HG03469 (cell line): ENCODE results near the gene HMGXB4.

Experiments used
- ATAC-seq: cut with Tn5 transposase; IDR thresholded peaks from one replicate; pipeline ENCODE4 v1.9.1; 2021; ENCODE audit warnings: mild to moderate bottlenecking, moderate library complexity, moderate number of reproducible peaks; ENCODE audit not compliant: unreplicated experiment

Gene HMGXB4

DNA sequence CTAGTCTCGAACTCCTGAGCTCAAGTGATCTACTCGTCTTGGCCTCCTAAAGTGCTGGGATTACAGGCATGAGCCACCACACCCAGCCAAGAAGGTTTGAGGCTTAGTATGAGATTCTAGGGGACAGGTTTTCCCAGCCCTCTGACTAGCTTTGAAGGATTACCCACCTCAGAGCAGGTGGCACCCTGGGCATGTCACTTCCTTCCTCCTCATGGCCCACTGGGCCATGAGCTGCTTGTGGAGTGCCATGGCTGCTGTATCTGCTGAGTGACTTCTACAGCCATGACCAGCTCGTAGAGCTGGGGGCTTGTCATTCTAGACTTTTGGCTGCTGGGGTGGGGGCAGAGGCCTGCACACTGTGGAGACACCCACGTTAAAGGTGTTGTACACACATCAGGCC is 67.5 kb downstream of the HMGXB4 start:
- no peak for ATAC-seq

DNA sequence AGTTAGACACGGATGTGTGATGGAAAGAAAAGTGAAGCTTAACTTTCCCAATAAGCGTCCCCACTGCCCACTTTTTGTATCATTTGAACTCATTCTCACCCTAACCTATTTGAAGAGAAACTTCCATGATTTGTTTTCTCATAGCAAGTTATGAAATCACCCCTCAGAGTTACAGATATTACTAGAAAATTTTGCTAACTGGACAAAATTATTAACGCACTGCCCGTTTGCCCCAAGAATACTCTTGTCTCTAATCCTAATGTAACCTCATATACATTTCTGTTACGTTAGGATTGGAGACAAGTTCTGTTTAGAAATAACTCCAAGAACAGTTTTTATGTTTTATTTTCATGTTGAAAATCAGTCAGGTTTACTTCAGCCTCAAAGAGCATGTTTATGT is 67.9 kb downstream of the HMGXB4 start:
- ATAC-seq = no peak

GRCh38 chr22:35326854-35327562 is 69.7 kb downstream of the HMGXB4 start:
- ATAC-seq = no peak

GRCh38 chr22:35327690-35328471 is 70.6 kb downstream of the HMGXB4 start:
- no peak for ATAC-seq

GRCh38 chr22:35328472-35328885 is 71.2 kb downstream of the HMGXB4 start:
- ATAC-seq = no peak

GRCh38 chr22:35329114-35329847 is 72.0 kb downstream of the HMGXB4 start:
- no peak for ATAC-seq

DNA sequence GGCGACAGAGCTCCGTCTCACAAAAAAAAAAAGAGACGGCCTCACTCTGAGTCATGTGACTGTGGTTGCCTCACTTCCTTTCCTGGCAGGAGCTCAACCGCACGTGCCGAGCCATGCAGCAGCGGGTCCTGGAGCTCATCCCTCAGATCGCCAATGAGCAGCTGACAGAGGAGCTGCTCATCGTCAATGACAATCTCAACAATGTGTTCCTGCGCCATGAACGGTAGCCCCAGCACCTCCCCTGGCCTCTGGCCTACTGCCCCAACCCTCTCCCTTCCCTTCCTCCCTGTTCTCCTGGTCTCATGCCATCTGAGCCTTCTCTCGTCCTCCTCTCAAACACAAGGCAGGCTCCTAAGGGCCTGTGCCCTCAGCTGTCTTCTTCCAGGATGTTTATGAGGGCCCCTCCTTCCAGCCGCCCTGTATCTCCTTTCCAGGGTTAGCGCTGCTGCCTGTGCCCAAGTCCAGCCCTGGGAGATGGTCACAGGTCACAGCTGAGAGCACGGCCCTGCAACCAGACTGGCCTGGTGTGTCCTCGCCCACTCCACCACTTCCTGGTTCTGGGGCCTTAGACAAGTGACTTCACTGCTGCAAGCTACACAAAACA is 73.1 kb downstream of the HMGXB4 start:
- ATAC-seq = no peak

DNA sequence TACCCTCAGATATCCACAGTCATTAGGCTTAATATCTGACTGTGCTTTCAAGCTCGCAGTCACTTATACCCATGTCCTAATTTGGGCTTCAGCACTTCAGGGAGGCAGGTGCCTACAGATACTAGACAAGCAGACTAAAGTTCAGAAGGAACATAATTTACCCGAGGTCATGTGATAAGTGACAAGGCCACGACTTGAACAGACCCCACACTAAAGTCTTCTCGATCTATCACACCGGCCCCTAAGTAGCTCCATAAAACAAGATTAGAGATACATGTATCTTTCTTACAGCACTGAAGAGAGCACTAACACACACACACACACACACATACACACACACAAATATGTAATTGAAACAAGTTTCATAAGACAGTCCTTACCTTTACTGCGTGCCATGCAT is 75.0 kb downstream of the HMGXB4 start:
- no peak for ATAC-seq

GRCh38 chr22:35333220-35333619 is 75.9 kb downstream of the HMGXB4 start:
- no peak for ATAC-seq

DNA sequence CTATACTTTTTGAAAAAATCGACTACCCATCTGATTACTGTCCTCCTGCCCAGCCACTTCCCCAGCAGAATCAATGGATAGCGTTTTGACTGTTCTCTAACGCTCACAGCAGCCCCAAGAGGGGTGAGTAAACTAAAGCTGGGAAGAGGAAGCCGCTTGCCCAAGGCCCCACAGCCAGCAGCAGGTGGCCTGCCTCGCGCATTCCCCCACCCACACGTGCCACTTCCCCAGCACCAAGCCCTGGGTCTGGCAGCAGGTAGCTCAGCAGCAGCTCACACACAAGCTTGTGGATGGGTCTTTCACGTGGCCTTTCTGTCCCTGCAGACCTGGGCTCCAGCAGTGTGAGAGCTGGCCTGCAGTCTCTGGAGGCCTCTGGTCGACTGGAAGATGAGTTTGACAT is 76.7 kb downstream of the HMGXB4 start:
- no peak for ATAC-seq

- ATAC-seq = no peak
Observed at GRCh38 chr22:35335468-35335867, 78.2 kb downstream of the HMGXB4 start.

DNA sequence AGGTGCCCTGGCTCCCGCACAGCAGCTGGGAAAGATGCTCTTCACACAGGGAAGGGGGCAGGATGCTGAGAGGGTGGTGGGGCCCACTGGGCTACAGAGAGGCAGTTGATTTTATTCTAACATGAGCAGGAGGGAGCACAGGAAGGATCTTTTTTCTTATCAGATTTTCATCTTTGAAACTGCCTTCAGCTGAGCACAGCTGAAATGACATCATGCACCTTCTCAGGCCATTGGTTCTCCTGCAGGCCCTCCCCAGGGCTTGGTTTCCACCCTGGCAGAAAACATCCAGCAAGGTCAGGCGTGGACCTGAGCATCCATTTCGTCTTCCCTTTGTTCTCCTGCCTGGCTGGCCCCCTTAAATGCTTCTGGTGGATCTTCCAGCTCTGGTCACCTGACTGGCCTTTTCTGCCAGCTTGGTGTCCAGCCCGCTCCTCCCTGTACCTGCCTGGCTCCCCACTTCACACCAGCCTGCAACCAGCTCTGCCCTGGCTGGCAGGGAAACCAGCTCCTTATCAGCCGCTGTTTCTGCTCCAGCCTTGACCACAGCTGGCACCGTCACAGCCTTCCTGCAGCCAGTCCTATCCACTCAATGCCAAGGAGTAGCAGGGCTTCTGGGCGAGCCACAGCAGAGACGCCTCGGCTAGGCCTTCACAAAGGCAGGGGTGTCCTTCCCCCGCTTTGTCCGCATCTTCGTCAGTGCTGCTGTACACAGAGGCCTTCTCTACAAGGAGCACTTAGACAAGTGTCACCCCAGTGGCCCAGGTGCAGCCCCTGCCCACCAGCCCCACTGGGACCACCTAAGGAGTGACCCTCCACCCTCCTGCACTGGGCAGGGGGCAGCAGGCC is 78.9 kb downstream of the HMGXB4 start:
- no peak for ATAC-seq

DNA sequence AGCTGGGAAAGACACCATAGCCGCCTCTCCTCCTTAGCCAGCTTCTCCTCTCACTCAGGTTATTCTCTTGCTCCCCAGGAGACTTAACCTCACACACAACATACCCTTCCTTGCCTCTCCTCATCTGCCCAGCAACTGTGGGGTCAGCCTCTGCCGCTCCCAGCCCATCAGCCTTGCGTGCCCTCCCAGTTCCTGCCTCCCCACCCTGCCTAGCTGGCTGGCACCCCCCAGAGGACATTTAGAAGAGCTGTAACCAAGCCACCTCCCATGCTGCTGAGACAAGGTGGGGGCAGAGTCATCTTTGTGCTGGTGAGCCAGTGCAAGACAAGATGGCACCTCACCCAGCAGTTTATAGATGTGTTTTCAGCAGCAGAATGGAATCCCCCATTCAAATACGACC is 80.6 kb downstream of the HMGXB4 start:
- ATAC-seq = no peak

GRCh38 chr22:35341090-35341874 is 84.0 kb downstream of the HMGXB4 start:
- no peak for ATAC-seq

DNA sequence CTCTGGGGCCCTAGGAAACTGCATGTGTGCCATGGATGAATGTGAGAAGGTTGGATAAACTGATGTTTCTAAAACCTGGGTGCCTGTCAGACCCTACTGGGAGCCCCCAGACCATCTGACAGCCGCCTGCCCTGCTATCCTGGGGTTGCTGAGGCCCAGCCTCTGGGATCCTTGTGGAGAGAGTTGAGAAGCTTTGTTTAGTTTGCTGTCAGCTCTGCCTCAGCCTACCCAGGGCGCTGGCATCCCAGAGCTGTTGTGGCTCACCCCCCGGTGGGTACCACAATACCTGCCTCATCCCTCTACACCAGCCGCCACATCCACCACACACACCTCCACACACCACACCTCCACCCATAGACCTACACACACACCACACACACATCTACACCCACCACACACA is 85.1 kb downstream of the HMGXB4 start:
- no peak for ATAC-seq

DNA sequence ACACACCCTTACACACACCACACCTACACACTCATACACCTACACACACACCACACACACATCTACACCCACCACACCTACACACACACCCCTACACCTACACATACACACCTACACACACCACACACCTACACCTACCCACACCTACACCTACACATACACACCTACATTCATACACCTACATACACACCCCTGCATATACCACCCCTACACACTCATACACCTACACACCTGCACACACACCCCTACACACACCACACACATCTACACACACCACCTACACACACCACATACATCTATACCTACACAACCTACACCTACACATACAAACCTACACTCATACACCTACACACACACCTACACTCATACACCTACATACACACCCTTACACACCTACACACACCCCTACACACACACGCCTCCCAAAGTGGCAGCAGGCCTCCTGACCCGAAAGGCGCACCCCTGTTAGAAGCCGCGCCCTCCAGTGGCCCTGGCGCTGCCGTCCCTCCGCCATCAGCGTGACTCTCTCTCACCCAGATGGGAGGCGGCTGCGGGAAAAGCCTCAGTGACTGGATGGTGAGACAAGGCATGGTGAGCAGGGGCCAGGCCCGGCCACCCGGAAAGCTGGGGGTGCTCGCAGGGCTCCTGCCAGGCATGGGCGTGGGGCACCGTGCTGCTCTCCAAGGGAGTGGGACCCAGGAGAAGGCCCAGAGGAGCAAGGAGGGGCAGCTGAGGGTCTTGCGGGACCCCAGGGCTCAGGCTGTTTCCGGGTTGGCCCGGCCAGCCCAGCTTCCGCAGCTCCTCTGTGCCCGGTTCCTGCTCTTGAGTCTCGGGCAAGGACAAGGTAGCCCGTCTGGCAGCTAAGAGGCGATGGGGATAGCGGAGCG is 86.6 kb downstream of the HMGXB4 start:
- ATAC-seq = no peak

DNA sequence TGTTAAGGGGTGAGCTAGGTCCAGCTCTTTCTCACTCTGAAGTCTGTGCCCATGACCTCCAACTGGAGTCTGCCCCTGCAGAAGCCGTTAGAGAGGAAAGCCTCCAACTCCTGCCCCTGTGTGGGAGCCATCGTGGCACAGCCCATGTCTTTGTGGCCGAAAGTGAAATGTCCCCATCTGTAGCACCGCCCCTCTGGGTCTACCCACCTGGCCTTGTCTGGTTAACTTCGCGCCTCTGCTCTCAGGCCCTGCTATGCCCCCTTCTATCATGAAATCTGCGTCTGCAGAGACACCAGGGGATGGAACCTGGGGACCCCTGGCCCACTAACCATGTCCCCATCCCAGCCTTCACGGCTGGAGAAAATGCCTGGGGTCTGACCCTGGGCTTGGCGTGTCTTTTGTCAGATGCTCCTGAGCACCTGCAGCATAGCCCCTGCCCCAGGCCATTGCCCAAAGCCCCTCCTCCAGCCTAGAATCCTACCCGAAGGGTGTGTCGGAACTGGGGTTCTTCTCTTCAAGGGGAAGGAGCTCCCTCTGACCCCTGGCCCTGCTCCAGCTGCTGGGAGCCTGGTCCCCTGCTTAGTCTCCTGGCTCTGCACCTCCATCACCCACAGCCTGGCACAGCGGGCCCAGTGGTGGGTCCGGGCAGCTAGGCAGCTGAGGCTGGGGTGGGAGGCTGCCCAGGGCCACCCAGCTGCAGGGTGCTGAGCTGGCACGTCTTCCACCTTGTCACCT is 87.8 kb downstream of the HMGXB4 start:
- ATAC-seq = no peak
